ENCODE measurements around the gene CASP2. TPM values are rescaled to one million over a fixed set of nuclear protein-coding genes. Genes with fewer than 3 reads are reported as not detected.

Gene CASP2
- total RNA-seq: 20.1 and 26.9 TPM in 2 replicates

DNA sequence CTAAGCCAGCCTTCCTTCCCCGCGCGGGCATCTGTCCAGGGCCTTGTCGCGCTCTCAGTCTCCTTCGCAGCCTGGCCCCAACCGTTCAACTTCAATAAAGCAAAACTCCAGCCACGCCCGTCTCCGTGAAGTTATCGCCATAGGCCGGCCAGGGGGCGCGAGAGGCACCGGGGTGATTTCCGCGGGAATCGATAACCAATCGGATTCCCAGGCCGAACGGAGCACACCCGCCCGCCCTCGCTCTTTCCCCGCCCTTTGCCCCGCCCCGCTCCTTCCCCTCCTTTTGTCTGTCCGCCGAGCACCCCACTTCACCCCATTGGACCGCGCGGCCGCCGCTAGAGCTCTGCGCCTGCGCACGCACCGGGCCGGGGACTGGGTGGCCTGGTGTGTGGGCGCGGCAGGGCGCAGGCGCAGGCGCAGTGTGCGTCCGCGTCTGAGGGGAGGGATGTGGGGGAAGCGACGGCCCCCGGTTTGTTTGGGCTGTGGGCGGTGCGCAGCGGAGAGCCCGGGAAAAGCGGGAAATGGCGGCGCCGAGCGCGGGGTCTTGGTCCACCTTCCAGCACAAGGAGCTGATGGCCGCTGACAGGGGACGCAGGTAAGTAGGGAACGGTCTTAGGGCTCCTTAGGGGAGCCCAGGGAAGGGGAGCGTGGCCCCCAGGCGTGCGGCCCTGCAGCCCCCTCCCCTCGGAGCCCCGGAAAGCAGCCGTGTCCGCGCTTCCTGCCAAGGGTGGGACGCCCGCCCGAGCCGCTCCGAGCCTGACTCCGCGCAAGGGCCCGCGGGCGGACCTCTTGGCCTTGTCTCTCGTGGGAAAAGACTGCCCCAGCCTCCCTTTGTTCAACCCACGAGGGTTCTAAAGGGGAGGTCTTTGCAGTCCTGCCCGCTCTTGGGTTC lies at the start of gene CASP2:
TSS of gene CASP2 (plus strand) at position 417 of the 892 bp plus-strand sequence. CDS start at position 522, 105 bp downstream.

DNA sequence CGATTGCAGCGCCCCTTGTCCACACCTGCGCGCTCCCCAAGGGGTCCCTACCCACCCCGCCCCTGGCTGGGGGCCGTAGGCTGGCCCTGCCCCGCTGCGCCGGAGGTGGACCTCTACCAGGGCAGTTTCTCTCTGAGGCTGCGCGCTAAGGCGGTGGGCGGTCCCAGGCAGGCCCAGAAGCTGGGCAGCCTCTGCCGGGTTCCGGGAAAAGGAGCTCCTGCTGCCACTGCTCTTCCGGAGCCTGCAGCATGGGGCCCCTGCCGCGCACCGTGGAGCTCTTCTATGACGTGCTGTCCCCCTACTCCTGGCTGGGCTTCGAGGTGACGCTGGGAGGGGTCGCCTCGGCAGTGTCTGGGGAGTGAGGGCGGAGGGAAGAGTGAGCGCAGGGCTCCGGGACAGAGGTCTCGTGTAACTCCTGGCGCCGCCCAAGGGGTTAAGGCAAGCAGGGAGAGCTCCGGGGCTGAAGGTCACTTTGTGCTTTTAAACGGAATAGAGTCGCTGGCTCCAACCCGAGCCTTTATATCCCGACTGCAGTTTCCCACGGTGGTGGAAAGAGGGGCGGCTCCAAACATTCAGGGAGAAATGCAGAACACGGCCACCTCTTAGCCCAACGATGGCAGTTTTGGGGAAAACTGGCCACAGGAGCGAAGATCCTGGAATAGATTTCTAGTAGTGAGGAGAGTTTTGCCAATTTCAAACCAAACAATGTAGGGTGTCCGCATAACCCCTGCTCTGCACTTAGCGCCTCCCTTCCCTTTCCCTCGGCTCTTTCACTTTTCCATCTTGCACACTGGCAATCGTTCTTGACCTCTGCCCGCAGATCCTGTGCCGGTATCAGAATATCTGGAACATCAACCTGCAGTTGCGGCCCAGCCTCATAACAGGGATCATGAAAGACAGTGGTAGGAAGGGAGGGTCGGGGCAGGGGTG lies 24.6 kb upstream of the CASP2 start, which contains the start of gene GSTK1:
TSS of gene GSTK1 (plus strand) at position 176 of the 930 bp plus-strand sequence. CDS start at position 249, 73 bp downstream.

DNA sequence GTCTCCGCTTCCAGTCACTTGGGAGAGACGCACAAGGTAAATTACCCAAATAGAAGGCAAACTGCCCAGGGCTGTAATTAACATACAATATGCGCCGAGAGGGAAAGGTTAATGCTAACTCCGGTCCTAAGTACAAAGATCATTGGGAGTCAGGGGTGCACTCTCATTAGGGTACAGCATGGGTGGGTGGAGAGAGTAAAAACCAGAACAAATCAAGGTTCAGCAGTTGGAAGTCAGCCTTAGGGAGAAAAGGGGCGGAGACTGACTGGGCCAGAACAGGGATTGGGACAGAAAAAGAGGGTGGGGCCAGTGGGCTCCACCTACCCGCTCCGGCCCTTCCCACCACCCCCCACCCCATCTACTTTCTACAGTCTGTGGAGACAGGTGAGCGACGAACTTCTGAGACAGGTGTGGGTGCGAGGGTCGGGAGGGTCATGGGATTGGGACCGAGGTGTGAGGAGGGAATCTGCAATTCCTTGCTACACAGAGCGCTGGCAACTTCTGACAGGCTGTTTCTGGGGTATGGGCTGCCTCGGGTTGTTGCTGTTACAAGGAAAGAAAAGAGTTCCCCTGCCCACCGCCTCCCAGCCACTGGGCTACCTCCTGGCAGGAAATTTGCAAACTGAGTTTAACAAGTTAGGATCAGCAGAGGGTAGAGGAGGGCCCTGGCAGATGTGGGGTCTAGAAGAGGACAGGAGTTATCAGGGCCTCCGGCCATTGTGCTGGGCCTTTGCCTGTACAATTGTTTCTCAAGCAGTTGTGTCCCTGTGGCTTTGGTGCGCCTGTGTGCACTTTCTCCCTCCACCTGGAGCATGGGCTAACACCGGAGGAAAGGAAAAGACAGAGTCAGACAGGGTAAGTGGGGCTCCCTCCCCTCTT lies 3.3 kb upstream of the CASP2 start, which contains the start of gene TMEM139:
TSS of gene TMEM139 (plus strand) at position 368 of the 879 bp plus-strand sequence. CDS start 1,000 bp downstream, outside the sequence.

DNA sequence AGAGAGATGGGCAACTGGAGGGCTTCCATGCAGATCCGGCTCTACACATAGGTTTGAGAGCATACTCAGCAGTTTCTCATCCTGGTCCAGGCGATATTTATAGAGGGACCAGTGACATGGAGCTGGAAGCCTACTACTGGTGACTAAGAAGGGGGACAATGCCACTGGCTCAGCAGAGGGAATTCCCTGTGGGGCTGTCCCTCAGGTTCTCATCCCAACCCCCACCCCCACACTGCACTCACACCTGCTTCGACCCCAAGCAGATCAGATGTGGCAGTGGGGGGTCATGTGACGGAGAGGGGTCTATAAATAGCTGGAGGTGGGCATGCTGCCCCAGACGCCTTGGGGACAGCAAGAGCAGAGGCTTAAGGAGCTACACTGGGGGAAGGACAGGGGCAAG lies 27.6 kb downstream of the CASP2 start, which contains the start of gene CLCN1:
TSS of gene CLCN1 (plus strand) at position 336 of the 400 bp plus-strand sequence. CDS start 102 bp downstream, outside the sequence.

Small RNAs within 50 kb of the gene (small RNA-seq; reads per million reads assigned to genes)
- gene RN7SL481P (not detected), gene RN7SL535P (not detected)

Other genes starting within 250 kb of the CASP2 start
- gene OR6V1, start 236.0 kb upstream of the CASP2 start, total RNA-seq: not detected in 2 replicates
- not detected in 2 replicates for gene PIP, start 156.3 kb upstream of the CASP2 start, total RNA-seq
- gene TAS2R39, start 104.9 kb upstream of the CASP2 start, total RNA-seq: not detected in 2 replicates
- gene TAS2R40, start 66.3 kb upstream of the CASP2 start, total RNA-seq: not detected in 2 replicates
- gene GSTK1, start 24.9 kb upstream of the CASP2 start, total RNA-seq: 58.6 and 66.1 TPM in 2 replicates
- not detected in 2 replicates for gene TMEM139, start 3.4 kb upstream of the CASP2 start, total RNA-seq
- not detected in 2 replicates for gene CLCN1, start 27.8 kb downstream of the CASP2 start, total RNA-seq
- gene FAM131B, start 74.4 kb downstream of the CASP2 start, total RNA-seq: 0.93 TPM in 2 replicates
- 78.3 and 95.2 TPM in 2 replicates for gene ZYX, start 93.0 kb downstream of the CASP2 start, total RNA-seq
- gene EPHA1, start 120.5 kb downstream of the CASP2 start, total RNA-seq: under 0.01 TPM in 1 of 2 replicates, not detected in the other
- not detected in 2 replicates for gene TAS2R60, start 155.1 kb downstream of the CASP2 start, total RNA-seq
- gene TAS2R41, start 189.5 kb downstream of the CASP2 start, total RNA-seq: not detected in 2 replicates

Measured in thoracic aorta endothelial cell (primary cell).